Neuronal stem cell (in vitro differentiated cells): ENCODE data around the gene SENP2. TPM values are rescaled to one million over a fixed set of nuclear protein-coding genes. Genes with fewer than 3 reads are reported as not detected.

Experiments
- DNase-seq: peaks from one replicate; pipeline ENCODE4 v3.0.0-alpha.2; 2013; ENCODE audit warnings: low spot score
- H2AFZ ChIP-seq: one replicate; pipeline ENCODE4 v1.6.1; 2013; ENCODE audit warnings: mild to moderate bottlenecking, low read length, inconsistent platforms
- H2AK5ac ChIP-seq: 2 replicates; pipeline ENCODE4 v1.6.1; 2013; ENCODE audit warnings: low read depth, mild to moderate bottlenecking, inconsistent platforms, low read length, moderate library complexity, mixed read lengths
- H2BK120ac ChIP-seq: 2 replicates; pipeline ENCODE4 v1.6.1; 2013; ENCODE audit warnings: low read depth, mild to moderate bottlenecking, inconsistent platforms, low read length, moderate library complexity, mixed read lengths
- H2BK12ac ChIP-seq: one replicate; pipeline ENCODE4 v1.6.1; 2013; ENCODE audit warnings: low read length, inconsistent platforms
- H2BK15ac ChIP-seq: 2 replicates; pipeline ENCODE4 v1.6.1; 2013; ENCODE audit warnings: mild to moderate bottlenecking, low read length, inconsistent platforms, mixed read lengths
- H2BK5ac ChIP-seq: one replicate; pipeline ENCODE4 v1.6.1; 2013; ENCODE audit warnings: inconsistent platforms, mild to moderate bottlenecking, low read length, moderate library complexity
- H3K14ac ChIP-seq: one replicate; pipeline ENCODE4 v1.6.1; 2013; ENCODE audit warnings: low read length, inconsistent platforms
- H3K18ac ChIP-seq: 2 replicates; pipeline ENCODE4 v1.6.1; 2013; ENCODE audit warnings: low read length, inconsistent platforms
- H3K23ac ChIP-seq: 2 replicates; pipeline ENCODE4 v1.6.1; 2013; ENCODE audit warnings: low read depth, mild to moderate bottlenecking, mixed read lengths, low read length, inconsistent platforms; ENCODE audit not compliant: poor library complexity
- H3K27ac ChIP-seq: replicated peaks from 3 replicates; pipeline ENCODE4 v1.5.1; 2013; ENCODE audit warnings: low read length, inconsistent platforms
- H3K27me3 ChIP-seq, 3 experiments: 2 replicates each; pipeline ENCODE4 v1.6.1; 2013; ENCODE audit warnings: low read length in 3 of 3, mild to moderate bottlenecking in 2 of 3, inconsistent platforms in 1 of 3, low read depth in 1 of 3, mixed read lengths in 1 of 3, moderate library complexity in 1 of 3; ENCODE audit not compliant: control insufficient read depth in 3 of 3, insufficient read depth in 3 of 3
- H3K36me3 ChIP-seq, 2 donors: replicated peaks in 1 of 2; 2 replicates each; pipeline ENCODE4 v1.6.1; 2013; ENCODE audit warnings: low read length in 2 of 2; ENCODE audit not compliant: control insufficient read depth in 2 of 2, insufficient read depth in 2 of 2
- H3K4ac ChIP-seq: 2 replicates; pipeline ENCODE4 v1.6.1; 2013; ENCODE audit warnings: inconsistent platforms, mild to moderate bottlenecking, low read length, moderate library complexity
- H3K4me1 ChIP-seq, 2 donors: 1 replicate in 1 of 2; 2 replicates in 1 of 2; pipeline ENCODE4 v1.6.1; 2013; ENCODE audit warnings: low read length in 2 of 2, low read depth in 1 of 2; ENCODE audit not compliant: control insufficient read depth in 2 of 2, insufficient read depth in 1 of 2
- H3K4me2 ChIP-seq: one replicate; pipeline ENCODE4 v1.6.1; 2013; ENCODE audit warnings: mild to moderate bottlenecking, low read length, inconsistent platforms; ENCODE audit not compliant: insufficient read depth, poor library complexity, severe bottlenecking
- H3K4me3 ChIP-seq, 2 donors: 2 replicates each; pipeline ENCODE4 v1.5.1; 2013; ENCODE audit warnings: low read length in 2 of 2, mild to moderate bottlenecking in 2 of 2, inconsistent platforms in 1 of 2, moderate library complexity in 1 of 2
- H3K79me1 ChIP-seq: one replicate; pipeline ENCODE4 v1.6.1; 2013; ENCODE audit warnings: low read depth, mild to moderate bottlenecking, inconsistent platforms, low read length, moderate library complexity
- H3K9ac ChIP-seq: one replicate; pipeline ENCODE4 v1.6.1; 2013; ENCODE audit warnings: mild to moderate bottlenecking, low read depth, low read length, inconsistent platforms; ENCODE audit not compliant: poor library complexity
- H3K9me3 ChIP-seq, 2 donors: replicated peaks in 1 of 2; 2 replicates each; pipeline versions ENCODE3 to v1.6.1; 2013; ENCODE audit warnings: low read length in 2 of 2, mild to moderate bottlenecking in 2 of 2, inconsistent platforms in 1 of 2, low read depth in 1 of 2, mixed read lengths in 1 of 2, moderate library complexity in 1 of 2; ENCODE audit not compliant: control insufficient read depth in 2 of 2, insufficient read depth in 1 of 2
- H4K8ac ChIP-seq: one replicate; pipeline ENCODE4 v1.6.1; 2013; ENCODE audit warnings: low read depth, mild to moderate bottlenecking, inconsistent platforms, low read length, moderate library complexity
- H4K91ac ChIP-seq: one replicate; pipeline ENCODE4 v1.6.1; 2013; ENCODE audit warnings: low read length, low read depth, mild to moderate bottlenecking, inconsistent platforms; ENCODE audit not compliant: poor library complexity
- WGBS, 2 donors: extraction: QIAGEN DNeasy Blood & Tissue Kit; methylation state at CpG; one replicate each; pipeline ENCODE4 v1.1.7; 2013; ENCODE audit warnings: missing lambda C conversion rate in 2 of 2, mixed read lengths in 1 of 2; ENCODE audit not compliant: insufficient read length in 2 of 2, insufficient replicate concordance in 1 of 2; ENCODE audit errors: extremely low coverage in 2 of 2; 5-methylcytosine and 5-hydroxymethylcytosine counted together
- polyA plus RNA-seq, 2 experiments: library from polyadenylated mRNA; stranded (reverse); fragments of 200-250 nt; gene quantifications; one replicate each; pipeline ENCODE4 v1.2.3, GENCODE V29; 2013

SENP2 gene
- 26.0 TPM for polyA plus RNA-seq (2013, experiment 1 of 2)
- 25.3 TPM for polyA plus RNA-seq (2013, experiment 2 of 2)

GRCh38 chr3:185585859-185586685 lies at the start of gene SENP2:
TSS of gene SENP2 (plus strand) at chr3:185586295. CDS start at chr3:185586414, 119 bp downstream.
- peak within 1 kb of the TSS; percentile 81 for H3K4me2 ChIP-seq
- peaks cover 0 to 4% (median 0%) of the 10 kb centered on the region in 3 experiments for H3K27me3 ChIP-seq
- peak within 1 kb of the TSS; percentile 95 for H2AFZ ChIP-seq
- H3K79me1 ChIP-seq, result peaks cover 4% of the 10 kb centered on the region
- peak within 1 kb of the TSS; percentile 56 for H3K27ac ChIP-seq
- H4K91ac ChIP-seq, result no peak within 1 kb of the TSS
- no CpG with 5 or more reads among the region's 64 CpGs for WGBS, 2 donors
- no peak within 1 kb of the TSS for H3K4ac ChIP-seq
- peaks cover 0 to under 1% of the 10 kb centered on the region in 2 donors for H3K36me3 ChIP-seq
- H4K8ac ChIP-seq, result peak within 1 kb of the TSS; percentile 23
- no peak within 1 kb of the TSS for H2BK15ac ChIP-seq
- H2BK12ac ChIP-seq, result no peak within 1 kb of the TSS
- H3K14ac ChIP-seq, result no peak within 1 kb of the TSS
- peak within 1 kb of the TSS; percentile 80 for H3K9ac ChIP-seq
- peak within 1 kb of the TSS; percentile 45 for H3K23ac ChIP-seq
- no peaks in the 10 kb centered on the region for H3K9me3 ChIP-seq
- no peak within 1 kb of the TSS for H2BK5ac ChIP-seq
- H2BK120ac ChIP-seq, result no peak within 1 kb of the TSS
- no peak within 1 kb of the TSS for H2AK5ac ChIP-seq
- H3K4me1 ChIP-seq, result peaks cover 3 to 9% of the 10 kb centered on the region in 2 donors
- H3K4me3 ChIP-seq, result peak within 1 kb of the TSS; percentile 82 to 96
- peak; percentile 99 for DNase-seq
- H3K18ac ChIP-seq, result peak within 1 kb of the TSS; percentile 66

DNA sequence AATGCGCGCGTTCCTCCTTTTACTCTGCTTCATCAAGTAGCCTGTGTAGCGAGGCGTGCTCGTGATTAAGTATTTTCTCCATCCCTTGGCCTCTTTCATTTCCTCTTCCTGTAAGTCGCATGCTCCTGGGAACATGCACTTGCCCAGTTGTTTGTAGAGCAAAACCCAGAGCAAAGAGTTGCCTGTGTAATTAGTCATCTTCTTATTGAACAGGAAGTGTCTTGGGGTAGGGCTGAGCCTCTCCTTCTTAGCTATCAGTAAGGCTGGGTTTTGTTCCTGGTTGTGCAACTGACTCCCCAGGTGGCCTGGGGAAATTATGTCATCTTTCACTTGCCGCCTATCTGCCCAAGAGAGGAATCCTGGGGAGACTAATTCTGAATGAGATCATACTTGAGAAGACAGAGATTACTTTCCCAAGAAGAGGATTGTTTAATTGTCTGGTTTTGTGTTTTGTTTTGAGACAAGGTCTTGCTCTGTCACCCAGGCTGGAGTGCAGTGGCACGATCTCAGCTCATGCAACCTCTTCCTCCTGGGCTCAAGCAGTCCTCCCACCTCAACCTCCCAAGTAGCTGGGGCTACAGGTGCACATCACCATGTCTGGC lies 48.6 kb upstream of the SENP2 start:
- Histone ChIP-seq H3K4me2 (no peak overlapping the region), H3K4ac (no peak overlapping the region), H2AK5ac (no peak overlapping the region), H3K36me3 (no peaks in the 10 kb centered on the region), H3K27me3 (peaks cover 0 to 3% (median 0%) of the 10 kb centered on the region in 3 experiments), H3K18ac (no peak overlapping the region), H2BK120ac (no peak overlapping the region), H3K79me1 (no peaks in the 10 kb centered on the region), H3K4me1 (peaks cover 4 to 5% of the 10 kb centered on the region in 2 donors), H2BK12ac (no peak overlapping the region), H3K27ac (no peak overlapping the region), H3K9ac (no peak overlapping the region), H3K14ac (no peak overlapping the region), H3K9me3 (no peaks in the 10 kb centered on the region), H2AFZ (peak overlapping the region; percentile 87), H3K4me3 (no peak overlapping the region), H2BK5ac (no peak overlapping the region), H4K91ac (no peak overlapping the region), H3K23ac (no peak overlapping the region), H4K8ac (no peak overlapping the region), H2BK15ac (no peak overlapping the region)
- no CpG with 5 or more reads among the region's 9 CpGs for WGBS, 2 donors
- DNase-seq, result no peak

DNA sequence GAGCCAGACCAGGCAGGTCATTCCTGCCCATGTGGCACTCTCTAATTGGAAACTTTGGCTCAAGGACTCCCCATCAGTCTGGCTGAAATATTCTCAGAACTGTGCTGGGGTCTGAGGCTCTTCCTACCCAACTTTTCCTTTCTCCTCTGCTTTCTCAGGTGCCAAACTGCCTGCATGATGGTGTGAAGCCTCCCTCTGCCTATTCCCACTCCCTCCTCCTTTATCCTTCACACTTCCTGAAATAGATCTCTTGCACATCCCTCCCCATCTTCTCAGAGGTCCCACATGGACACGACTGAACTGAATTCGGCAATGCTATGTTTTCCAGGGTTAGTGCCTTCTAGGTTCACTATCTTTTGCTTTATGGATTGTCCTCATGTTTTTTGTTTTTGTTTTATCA lies 46.2 kb upstream of the SENP2 start:
- Histone ChIP-seq H2BK15ac (no peak overlapping the region), H3K4ac (no peak overlapping the region), H3K4me3 (peak overlapping the region in 1 of 2 donors; percentile 9), H2BK120ac (no peak overlapping the region), H3K4me2 (no peak overlapping the region), H4K8ac (no peak overlapping the region), H3K9ac (no peak overlapping the region), H3K14ac (no peak overlapping the region), H4K91ac (no peak overlapping the region), H2BK5ac (no peak overlapping the region), H3K4me1 (peaks cover 2 to 5% of the 10 kb centered on the region in 2 donors), H3K79me1 (no peaks in the 10 kb centered on the region), H2AK5ac (no peak overlapping the region), H3K23ac (no peak overlapping the region), H2AFZ (peak overlapping the region; percentile 35), H3K36me3 (no peaks in the 10 kb centered on the region), H3K18ac (no peak overlapping the region), H3K27ac (no peak overlapping the region), H2BK12ac (no peak overlapping the region), H3K27me3 (peaks cover 0 to 3% (median 0%) of the 10 kb centered on the region in 3 experiments), H3K9me3 (no peaks in the 10 kb centered on the region)
- WGBS, 2 donors, result no CpG with 5 or more reads among the region's 2 CpGs
- no peak for DNase-seq

DNA sequence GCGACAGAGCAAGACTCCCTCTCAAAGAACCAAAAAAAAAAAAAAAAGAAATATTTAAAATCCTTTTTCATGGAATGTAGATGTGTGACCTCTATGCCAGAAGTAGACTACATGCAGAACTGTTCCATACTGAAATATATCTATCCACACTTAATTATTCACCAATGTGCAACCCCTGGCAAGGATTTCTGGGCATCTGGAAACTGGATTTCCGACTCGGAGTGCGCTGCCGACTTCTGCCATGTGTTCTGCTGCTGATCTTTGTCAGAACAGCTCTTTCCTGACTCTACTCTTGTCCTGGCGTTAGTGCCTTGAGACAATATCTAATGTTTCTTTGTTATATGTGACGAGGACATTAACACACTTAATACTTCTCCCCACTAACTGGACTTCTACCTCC lies 45.4 kb upstream of the SENP2 start:
- H3K79me1 ChIP-seq, result no peaks in the 10 kb centered on the region
- H3K23ac ChIP-seq, result no peak overlapping the region
- H2BK15ac ChIP-seq, result no peak overlapping the region
- H3K14ac ChIP-seq, result no peak overlapping the region
- H3K9ac ChIP-seq, result no peak overlapping the region
- no peak overlapping the region for H3K27ac ChIP-seq
- H3K4ac ChIP-seq, result no peak overlapping the region
- H3K18ac ChIP-seq, result no peak overlapping the region
- no peak overlapping the region for H3K4me2 ChIP-seq
- H3K36me3 ChIP-seq, result no peaks in the 10 kb centered on the region
- H2BK120ac ChIP-seq, result no peak overlapping the region
- H2AFZ ChIP-seq, result no peak overlapping the region
- no peak overlapping the region for H2BK5ac ChIP-seq
- H2BK12ac ChIP-seq, result no peak overlapping the region
- H3K4me3 ChIP-seq, result no peak overlapping the region
- H4K91ac ChIP-seq, result no peak overlapping the region
- no peaks in the 10 kb centered on the region for H3K9me3 ChIP-seq
- H2AK5ac ChIP-seq, result no peak overlapping the region
- peaks cover 2 to 5% of the 10 kb centered on the region in 2 donors for H3K4me1 ChIP-seq
- no CpG with 5 or more reads among the region's 7 CpGs for WGBS, 2 donors
- peaks cover 0 to 3% (median 0%) of the 10 kb centered on the region in 3 experiments for H3K27me3 ChIP-seq
- no peak for DNase-seq
- H4K8ac ChIP-seq, result no peak overlapping the region
